GM12864 (cell line): ENCODE measurements around the gene AMPD3.

Experiments used
- DNase-seq: peaks from one replicate; pipeline ENCODE4 v3.0.0-alpha.2; 2011; ENCODE audit warnings: low read depth
- H3K4me3 ChIP-seq: 2 replicates; pipeline ENCODE4 v1.5.1; 2011; ENCODE audit warnings: mild to moderate bottlenecking, low read depth, low read length, control low read depth
- CTCF ChIP-seq: IDR thresholded peaks from 2 replicates; pipeline ENCODE4 v1.5.1; 2011; ENCODE audit warnings: low read depth, mild to moderate bottlenecking, moderate library complexity, low read length, control low read depth, inconsistent platforms; ENCODE audit errors: missing control alignments

AMPD3 gene

DNA sequence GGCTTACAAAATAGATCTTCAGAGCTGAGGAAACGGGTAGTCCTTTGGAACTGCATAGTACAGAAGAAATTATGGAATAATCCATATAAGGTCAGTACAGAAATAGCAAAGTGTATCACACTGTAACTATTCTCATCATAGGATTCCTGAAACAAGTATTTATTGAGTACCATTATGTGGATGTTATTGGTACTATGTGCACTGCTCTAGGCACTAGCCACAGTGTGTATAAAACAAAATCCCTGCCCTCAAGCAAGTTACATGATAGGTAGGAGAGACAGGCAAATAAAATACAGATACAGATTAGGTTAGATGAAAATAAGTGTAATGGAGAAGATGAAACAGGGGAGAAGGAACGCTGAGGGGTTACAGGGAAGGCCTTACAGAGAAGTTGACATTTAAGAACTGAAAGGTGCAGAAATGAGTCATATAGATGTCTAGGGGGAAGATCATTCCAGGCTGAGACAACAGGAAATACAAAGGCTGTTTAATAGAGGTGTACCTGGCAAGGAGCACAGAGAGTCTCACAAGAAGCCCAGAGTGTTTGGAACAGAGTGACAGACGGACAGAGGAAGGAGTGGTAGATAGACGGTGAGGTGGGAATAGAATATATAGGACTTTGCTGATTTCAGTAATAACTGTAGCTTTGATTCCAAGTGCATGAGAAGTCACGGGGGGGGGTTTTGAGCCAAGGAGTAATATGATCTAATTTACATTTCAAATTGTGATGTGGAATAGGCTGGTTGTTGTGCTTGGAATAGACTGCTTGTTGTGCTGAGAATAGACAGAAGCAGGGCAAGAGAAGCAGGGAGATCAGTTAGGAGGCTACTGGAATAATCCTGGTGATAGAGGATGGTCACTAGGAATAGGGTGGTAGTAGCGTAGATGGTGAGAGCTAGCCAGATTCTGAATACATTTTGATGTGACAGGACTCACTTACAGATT lies 72.2 kb downstream of the AMPD3 start:
- no peak for TF ChIP-seq CTCF
- peak; percentile 30 for DNase-seq
- H3K4me3 ChIP-seq, result no peak overlapping the region

DNA sequence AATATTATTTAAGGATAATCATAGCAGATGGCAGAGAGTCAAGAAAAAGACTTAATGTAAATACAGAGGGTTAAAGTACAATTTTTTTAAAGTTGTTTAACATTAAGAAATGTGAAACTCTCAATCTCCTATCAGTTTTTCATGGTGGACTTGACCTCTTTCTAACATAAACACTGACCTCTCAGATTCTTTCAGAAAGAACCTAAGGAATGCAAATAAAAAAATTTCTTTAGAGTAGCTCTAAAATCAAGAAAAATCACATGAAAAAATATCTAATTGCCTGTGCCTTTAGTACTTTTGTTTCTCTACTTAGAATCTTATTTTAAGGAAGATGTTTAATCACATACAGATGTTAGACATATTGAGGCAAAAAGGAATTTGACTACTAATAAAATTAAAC lies 73.1 kb downstream of the AMPD3 start:
- DNase-seq, result no peak
- H3K4me3 ChIP-seq, result no peak overlapping the region
- TF ChIP-seq CTCF, result no peak

DNA sequence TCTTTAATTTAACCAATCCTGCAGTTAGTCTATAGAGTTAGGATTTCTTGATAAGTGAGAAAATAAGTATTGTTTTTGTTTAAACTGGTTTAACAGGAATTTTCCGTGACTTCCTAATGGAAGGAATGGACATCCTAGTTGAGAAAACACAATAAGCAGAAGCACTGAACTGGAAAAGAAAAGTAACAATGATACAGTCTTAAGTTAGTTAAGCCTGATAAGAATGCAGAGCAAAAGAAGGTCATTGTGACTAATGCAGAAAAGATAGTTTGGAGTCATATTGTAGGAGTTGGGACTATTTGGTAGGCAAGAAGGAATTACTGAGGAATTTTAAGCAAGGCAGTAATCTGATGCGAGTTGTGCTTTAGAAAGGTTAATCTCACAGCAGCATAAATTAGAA lies 74.2 kb downstream of the AMPD3 start:
- no peak overlapping the region for H3K4me3 ChIP-seq
- DNase-seq, result no peak
- no peak for TF ChIP-seq CTCF

- no peak overlapping the region for H3K4me3 ChIP-seq
- TF ChIP-seq CTCF, result no peak
- DNase-seq, result no peak
Observed at GRCh38 chr11:10532526-10532925, 77.5 kb downstream of the AMPD3 start.

DNA sequence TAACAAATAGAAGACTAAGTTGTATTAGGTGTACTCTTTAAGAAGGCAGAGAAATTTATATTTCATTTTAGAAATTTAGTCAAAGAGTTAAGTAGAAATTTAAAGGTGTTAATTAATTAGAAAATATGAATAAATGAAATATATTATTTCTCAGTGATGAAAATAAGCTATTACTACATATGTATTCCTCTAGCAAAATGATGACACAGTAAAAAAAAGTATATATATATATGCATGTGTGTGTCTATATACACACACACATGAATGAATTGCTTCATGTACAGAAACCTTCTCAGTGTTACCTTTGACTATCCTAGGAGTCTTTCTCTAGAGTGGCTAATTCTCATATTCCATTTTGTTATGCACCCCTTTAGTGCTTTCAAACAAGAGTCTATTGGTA lies 78.3 kb downstream of the AMPD3 start:
- DNase-seq, result no peak
- no peak for TF ChIP-seq CTCF
- no peak overlapping the region for H3K4me3 ChIP-seq

DNA sequence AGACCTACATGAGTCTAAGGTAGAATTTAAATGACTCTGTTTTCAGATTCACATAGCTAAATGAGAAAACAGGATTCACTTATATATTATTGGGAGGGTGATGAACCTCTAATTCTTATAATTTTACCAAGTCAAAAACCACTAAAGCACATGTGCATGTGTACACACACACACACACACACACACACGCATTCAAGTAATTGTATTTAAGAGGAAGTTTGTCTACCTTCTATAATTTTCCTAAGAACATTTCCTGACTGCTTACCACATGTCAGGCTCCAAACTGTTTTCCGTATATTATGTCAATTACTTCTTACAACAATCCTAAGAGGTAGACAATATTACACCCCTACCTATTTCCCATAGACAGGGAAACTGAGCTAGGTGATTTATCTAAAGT lies 79.3 kb downstream of the AMPD3 start:
- no peak overlapping the region for H3K4me3 ChIP-seq
- no peak for DNase-seq
- no peak for TF ChIP-seq CTCF

DNA sequence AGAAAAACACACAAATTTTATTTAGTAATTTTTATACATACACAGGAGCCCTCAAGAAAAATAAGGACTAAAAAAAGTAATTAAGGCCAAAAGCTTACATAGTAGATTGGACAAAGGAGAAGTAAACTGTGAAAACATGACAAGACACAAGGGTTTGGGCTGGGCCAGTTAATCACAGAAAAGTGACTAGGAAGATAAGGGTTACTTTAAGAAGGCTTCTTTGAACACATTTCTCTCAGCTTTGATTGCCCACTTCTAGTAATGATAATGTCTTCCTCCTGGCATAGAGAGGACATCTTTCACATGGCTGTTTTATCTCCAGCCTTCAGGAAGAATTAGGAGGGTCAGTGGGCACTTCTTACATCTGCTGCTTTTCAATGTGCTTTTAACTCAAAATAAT lies 82.5 kb downstream of the AMPD3 start:
- TF ChIP-seq CTCF, result no peak

More for the DNA sequence above, 82.5 kb downstream of the AMPD3 start:
- DNase-seq, result no peak
- H3K4me3 ChIP-seq, result no peak overlapping the region
